Ovary (tissue), 3 donors: Measurements from ENCODE around the gene ATP8B3.

ENCODE experiments used
- CTCF ChIP-seq, 3 donors: fragments of 450-650 bp in 2 of 3; fragments of 200-600 bp in 1 of 3; IDR thresholded peaks; one replicate each; pipeline versions ENCODE4 v1.5.1 to v1.8.0; 2016 to 2022; ENCODE audit warnings: antibody characterized with exemption in 3 of 3, mild to moderate bottlenecking in 1 of 3
- EP300 ChIP-seq: sonication (generic); formaldehyde crosslinking; IDR thresholded peaks from one replicate; pipeline ENCODE4 v1.6.1; 2017; ENCODE audit warnings: antibody characterized with exemption
- POLR2A ChIP-seq: fragments of 450-650 bp; IDR thresholded peaks from one replicate; pipeline ENCODE4 v1.6.1; 2017; ENCODE audit warnings: antibody characterized with exemption, mild to moderate bottlenecking, moderate library complexity
- donor health status: DM: no; HTN: no; CAD: no.

- TF ChIP-seq CTCF (IDR thresholded peaks at IDR 0.05) (no peak), POLR2A (no peak), EP300 (no peak)
Measured at GRCh38 chr19:1849886-1850398, 37.9 kb upstream of the ATP8B3 start.
